GM18858 (cell line): Measurements from ENCODE around the gene NEDD4.
"Not testable (repeated sequence)": the region's sequence is repeated elsewhere in the genome, so short reads cannot be mapped to it uniquely, and the experiment has no call there.

Experiments
- ATAC-seq: cut with Tn5 transposase; IDR thresholded peaks from one replicate; pipeline ENCODE4 v1.9.1; 2021; ENCODE audit not compliant: unreplicated experiment

NEDD4 gene

GRCh38 chr15:55959744-55960447 lies 33.5 kb downstream of the NEDD4 start:
- no peak for ATAC-seq

- ATAC-seq: no peak
Observed at GRCh38 chr15:55958349-55958748, 35.1 kb downstream of the NEDD4 start.

DNA sequence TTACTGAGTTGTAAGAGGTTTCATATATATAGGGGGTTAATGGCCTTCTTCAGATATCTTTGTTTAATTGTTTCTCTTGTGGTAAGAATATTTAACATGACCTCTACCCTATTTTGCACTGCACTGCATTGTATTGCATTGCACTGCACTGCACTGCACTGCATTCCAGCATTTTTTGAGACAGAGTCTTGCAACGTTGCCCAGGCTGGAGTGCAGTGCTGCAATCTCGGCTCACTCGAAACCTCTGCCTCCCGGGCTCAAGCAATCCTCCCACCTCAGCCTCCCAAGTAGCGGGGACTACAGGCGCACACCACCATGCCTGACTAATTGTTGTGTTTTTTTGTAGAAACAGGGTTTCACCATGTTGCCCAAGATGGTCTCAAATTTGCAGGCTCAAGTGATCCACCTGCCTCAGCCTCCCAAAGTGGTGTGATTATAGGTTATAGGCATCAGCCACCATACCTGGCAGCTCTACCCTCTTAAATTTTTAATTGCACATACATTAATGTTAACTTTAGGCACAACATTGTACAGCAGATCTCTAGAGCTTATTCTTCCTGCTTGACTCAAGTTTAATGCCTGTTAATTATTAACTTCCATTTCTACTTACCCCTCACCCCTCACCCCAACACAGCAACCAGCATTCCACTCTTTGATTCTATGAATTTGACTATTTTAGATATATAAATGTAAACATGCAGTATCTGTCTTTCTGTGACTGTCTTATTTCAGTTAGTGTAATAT lies 38.4 kb downstream of the NEDD4 start:
- ATAC-seq: no peak

GRCh38 chr15:55952501-55953274 lies 40.7 kb downstream of the NEDD4 start:
- ATAC-seq: not testable (repeated sequence)

DNA sequence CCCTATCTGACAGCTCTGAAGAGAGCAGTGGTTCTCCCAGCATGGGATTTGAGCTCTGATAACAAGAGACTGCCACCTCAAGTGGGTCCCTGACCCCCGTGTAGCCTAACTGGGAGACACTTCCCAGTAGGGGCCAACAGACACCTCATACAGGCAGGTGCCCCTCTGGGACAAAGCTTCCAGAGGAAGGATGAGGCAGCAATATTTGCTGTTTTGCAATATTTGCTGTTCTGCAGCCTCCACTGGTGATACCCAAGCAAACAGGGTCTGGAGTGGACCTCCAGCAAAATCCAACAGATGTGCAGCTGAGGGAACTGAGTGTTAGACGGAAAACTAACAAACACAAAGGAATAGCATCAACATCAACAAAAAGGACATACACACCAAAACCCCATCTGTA lies 48.8 kb downstream of the NEDD4 start:
- not testable (repeated sequence) for ATAC-seq

DNA sequence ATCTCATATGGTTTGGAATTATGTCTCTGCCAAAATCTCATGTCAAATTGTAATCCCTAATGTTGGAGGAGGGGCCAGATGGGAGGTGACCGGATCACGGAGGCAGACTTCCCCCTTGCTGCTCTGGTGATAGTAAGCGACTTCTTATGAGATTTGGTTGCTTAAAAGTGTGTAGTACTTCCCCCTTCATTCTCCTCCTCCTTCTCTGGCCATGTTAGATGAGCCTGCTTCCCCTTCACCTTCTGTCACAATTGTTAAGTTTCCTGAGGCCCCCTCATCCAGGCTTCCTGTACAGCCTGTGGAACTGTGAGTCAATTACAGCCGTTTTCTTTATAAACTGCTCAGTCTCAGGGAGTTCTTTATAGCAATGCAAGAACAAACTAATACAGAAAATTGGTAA lies 51.1 kb downstream of the NEDD4 start:
- ATAC-seq: no peak

DNA sequence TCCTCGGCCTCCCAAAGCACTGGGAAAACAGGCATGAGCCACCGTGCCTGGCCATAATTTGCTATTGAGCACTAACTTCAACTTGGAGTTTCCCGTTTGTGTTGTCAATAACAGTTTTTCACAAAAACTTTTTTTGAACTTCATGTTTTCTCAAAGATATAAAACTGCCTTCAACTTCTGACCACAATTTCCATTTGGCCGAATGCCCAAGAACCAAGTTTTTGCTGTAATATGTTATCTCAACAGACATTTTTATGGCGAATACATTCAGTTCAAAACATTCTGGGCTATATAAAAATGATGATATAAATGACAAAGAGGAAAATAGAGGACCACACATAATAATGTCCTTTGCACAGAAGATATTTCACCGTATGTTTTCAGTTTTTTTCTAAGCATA lies 56.4 kb downstream of the NEDD4 start:
- no peak for ATAC-seq

- no peak for ATAC-seq
Observed at GRCh38 chr15:55928955-55929354, 64.5 kb downstream of the NEDD4 start.

GRCh38 chr15:55921744-55922143 lies 71.7 kb downstream of the NEDD4 start:
- no peak for ATAC-seq

DNA sequence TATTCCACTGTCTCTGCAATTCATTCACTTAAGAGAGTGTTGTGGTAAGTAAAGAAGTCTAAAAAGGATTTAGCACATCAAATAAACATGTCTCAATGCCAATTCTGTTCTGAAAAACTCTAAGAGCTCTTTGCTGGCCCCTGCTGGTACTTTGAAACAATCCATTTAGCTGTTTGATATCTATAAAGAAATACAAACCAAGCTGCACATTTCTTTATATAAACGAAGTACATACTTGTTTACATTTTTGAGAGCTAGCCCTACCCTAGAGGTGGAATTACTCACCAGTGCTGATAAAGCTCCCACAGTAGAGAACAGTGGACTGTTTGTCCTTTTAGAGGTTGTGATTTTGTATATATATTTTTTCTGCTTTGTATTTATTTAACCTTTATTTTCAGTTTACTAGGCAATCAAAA lies 75.5 kb downstream of the NEDD4 start:
- ATAC-seq: no peak

DNA sequence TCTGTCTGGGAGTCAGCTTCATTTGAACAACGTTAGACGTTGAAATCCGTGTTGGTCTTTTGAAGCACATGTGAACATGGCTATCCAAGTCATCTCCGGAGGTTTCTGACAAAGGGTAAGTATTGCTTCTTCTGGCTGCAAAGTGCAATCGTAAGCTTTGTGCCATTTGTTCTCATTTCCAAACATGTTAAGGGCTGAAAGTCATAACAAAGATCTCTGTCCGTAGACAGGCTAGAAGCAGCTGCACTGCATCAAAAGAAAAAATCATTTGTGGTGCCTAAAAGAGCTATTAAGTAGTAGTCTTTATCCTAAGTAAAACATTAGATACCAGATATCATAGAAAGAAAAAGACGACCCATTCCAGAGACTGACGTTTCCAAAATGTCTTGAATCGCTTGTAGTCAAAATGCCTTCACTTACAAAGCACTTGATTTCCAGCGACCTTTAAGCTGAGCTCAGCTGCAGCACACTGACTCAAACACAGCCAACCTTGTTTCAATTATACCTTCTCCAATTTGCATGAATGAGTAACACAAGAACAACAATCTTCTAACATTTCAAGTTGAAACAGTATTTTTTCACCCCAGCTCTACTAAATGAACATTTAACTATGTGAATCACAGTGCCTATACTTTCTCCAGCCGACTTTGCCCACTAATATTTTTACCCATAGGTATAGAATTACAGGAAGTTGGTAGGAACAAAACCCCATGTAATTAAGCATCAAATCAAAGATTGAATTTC lies 76.6 kb downstream of the NEDD4 start:
- ATAC-seq: no peak

DNA sequence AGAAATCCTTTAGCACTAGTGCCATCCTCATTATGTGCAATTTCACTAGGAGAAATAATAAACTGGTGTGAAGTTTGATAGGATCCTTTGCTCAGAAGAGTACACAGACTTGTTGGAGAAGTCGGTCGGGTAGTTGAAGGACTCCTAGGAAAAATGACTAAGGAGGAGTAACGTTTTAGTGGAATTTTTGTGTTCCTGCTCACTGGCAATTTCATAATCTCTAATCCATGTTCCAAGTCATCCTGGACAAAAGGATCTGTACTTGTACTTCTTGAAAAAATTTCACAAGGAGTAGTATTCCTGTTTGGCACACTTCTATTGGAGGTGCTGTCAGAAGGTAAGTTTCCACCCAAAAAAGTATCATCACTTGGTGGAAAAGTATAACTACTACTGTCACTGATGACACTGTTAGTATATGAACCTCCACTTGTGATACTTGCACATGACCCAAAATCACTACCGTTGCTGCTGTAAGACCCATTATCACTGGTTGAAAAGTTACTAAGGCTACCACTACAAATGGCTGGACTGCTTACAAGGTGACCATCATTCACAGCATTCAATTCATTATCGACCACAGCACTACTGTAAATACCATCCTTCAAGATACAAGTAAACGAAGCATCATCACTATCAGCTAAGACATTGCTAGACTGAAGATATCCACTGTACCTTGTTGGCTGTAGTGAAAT lies 77.4 kb downstream of the NEDD4 start:
- ATAC-seq: no peak

GRCh38 chr15:55915221-55915620 lies 78.2 kb downstream of the NEDD4 start:
- ATAC-seq: no peak

- no peak for ATAC-seq
Observed at GRCh38 chr15:55914446-55914845, 79.0 kb downstream of the NEDD4 start.

GRCh38 chr15:55912982-55913381 lies 80.4 kb downstream of the NEDD4 start:
- no peak for ATAC-seq

- ATAC-seq: no peak
Observed at GRCh38 chr15:55909036-55909811, 84.2 kb downstream of the NEDD4 start.

- ATAC-seq: no peak
Observed at GRCh38 chr15:55907797-55908196, 85.6 kb downstream of the NEDD4 start.

DNA sequence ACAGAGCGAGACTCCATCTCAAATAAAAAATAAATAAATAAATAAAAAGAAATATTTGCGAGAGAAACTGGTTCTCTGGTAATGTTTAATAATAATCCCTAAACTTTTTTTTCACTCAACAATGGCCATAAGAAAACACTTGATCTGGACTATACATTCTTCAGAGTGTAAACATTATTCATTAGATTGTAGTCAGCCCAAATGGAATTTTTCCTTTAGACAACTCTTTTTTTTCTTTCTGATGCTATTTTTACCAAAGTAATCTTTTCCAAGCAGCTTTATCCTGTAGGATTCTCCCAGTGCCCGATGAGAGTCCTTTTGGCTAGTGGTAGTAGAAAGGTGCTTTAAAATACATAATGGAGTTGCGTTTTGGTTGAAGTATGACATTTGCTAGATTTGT lies 90.4 kb downstream of the NEDD4 start:
- ATAC-seq: no peak

GRCh38 chr15:55900019-55900418 lies 93.4 kb downstream of the NEDD4 start:
- ATAC-seq: no peak

- no peak for ATAC-seq
Observed at GRCh38 chr15:55899537-55899936, 93.9 kb downstream of the NEDD4 start.
